Measurements from ENCODE around the gene MAP3K5. TPM values are rescaled to one million over a fixed set of nuclear protein-coding genes. Genes with fewer than 3 reads are reported as not detected.

The MAP3K5 gene
- polyA plus RNA-seq, 1 experiment, result 2.5 TPM

GRCh38 chr6:136535017-136535765, 257.1 kb downstream of the MAP3K5 start:
- no peak for TF ChIP-seq CTCF (IDR thresholded peaks at IDR 0.05; ENCODE audit: insufficient read depth, low read depth, low read length)
- Histone ChIP-seq H3K36me3 (ENCODE audit: control insufficient read depth, insufficient read depth, low read length) (no peaks in the 10 kb centered on the region), H3K4me3 (ENCODE audit: low read depth, low read length) (no peak overlapping the region), H3K27me3 (ENCODE audit: control insufficient read depth, insufficient read depth, low read length) (no peaks in the 10 kb centered on the region)
- ChIA-PET CTCF (no interaction called here), POLR2A (interaction anchor here (0.6 kb wide), 1 partner anchor 49 kb away, joined by 6 read pairs; no protein-coding TSS in a partner anchor)
- no peak for DNase-seq (ENCODE audit: low read depth)

GRCh38 chr6:136534268-136534667, 258.0 kb downstream of the MAP3K5 start:
- no peak for DNase-seq (ENCODE audit: low read depth)
- ChIA-PET CTCF (no interaction called here), POLR2A (no interaction called here)
- TF ChIP-seq CTCF (IDR thresholded peaks at IDR 0.05; ENCODE audit: insufficient read depth, low read depth, low read length), result no peak
- no peaks in the 10 kb centered on the region for H3K27me3 ChIP-seq (ENCODE audit: control insufficient read depth, insufficient read depth, low read length)
- H3K4me3 ChIP-seq (ENCODE audit: low read depth, low read length), result no peak overlapping the region
- no peaks in the 10 kb centered on the region for H3K36me3 ChIP-seq (ENCODE audit: control insufficient read depth, insufficient read depth, low read length)

- Histone ChIP-seq H3K27me3 (ENCODE audit: control insufficient read depth, insufficient read depth, low read length) (no peaks in the 10 kb centered on the region), H3K36me3 (ENCODE audit: control insufficient read depth, insufficient read depth, low read length) (no peaks in the 10 kb centered on the region), H3K4me3 (ENCODE audit: low read depth, low read length) (no peak overlapping the region)
- TF ChIP-seq CTCF (IDR thresholded peaks at IDR 0.05; ENCODE audit: insufficient read depth, low read depth, low read length), result no peak
- ChIA-PET POLR2A (no interaction called here), CTCF (interaction anchor here (0.6 kb wide), 1 partner anchor 16 kb away, joined by 3 read pairs; no protein-coding TSS in a partner anchor)
- no peak for DNase-seq (ENCODE audit: low read depth)
These were observed 258.8 kb downstream of the MAP3K5 start for GRCh38 chr6:136533487-136533886.

- Histone ChIP-seq H3K36me3 (ENCODE audit: control insufficient read depth, insufficient read depth, low read length) (no peaks in the 10 kb centered on the region), H3K4me3 (ENCODE audit: low read depth, low read length) (no peak overlapping the region), H3K27me3 (ENCODE audit: control insufficient read depth, insufficient read depth, low read length) (no peaks in the 10 kb centered on the region)
- CTCF ChIA-PET, result interaction anchor here (1.2 kb wide), 1 partner anchor 15 kb away, joined by 4 read pairs; no protein-coding TSS in a partner anchor
- no peak for DNase-seq (ENCODE audit: low read depth)
- POLR2A ChIA-PET, result no interaction called here
- TF ChIP-seq CTCF (IDR thresholded peaks at IDR 0.05; ENCODE audit: insufficient read depth, low read depth, low read length), result no peak
These were observed 260.2 kb downstream of the MAP3K5 start for GRCh38 chr6:136532030-136532429.

- TF ChIP-seq CTCF (IDR thresholded peaks at IDR 0.05; ENCODE audit: insufficient read depth, low read depth, low read length), result no peak
- ChIA-PET POLR2A (no interaction called here), CTCF (interaction anchor here (1.4 kb wide), 1 partner anchor 21 kb away, joined by 3 read pairs; the partner anchor contains the start of gene MAP7)
- Histone ChIP-seq H3K36me3 (ENCODE audit: control insufficient read depth, insufficient read depth, low read length) (no peaks in the 10 kb centered on the region), H3K4me3 (ENCODE audit: low read depth, low read length) (no peak overlapping the region), H3K27me3 (ENCODE audit: control insufficient read depth, insufficient read depth, low read length) (no peaks in the 10 kb centered on the region)
- DNase-seq (ENCODE audit: low read depth), result no peak
These were observed 262.6 kb downstream of the MAP3K5 start for GRCh38 chr6:136529710-136530109.
